GM19397 (cell line): ENCODE measurements around the gene PDSS2.
"Not testable (repeated sequence)": the region's sequence is repeated elsewhere in the genome, so short reads cannot be mapped to it uniquely, and the experiment has no call there.

Experiments used
- ATAC-seq: cut with Tn5 transposase; IDR thresholded peaks from one replicate; pipeline ENCODE4 v1.9.1; 2021; ENCODE audit warnings: mild to moderate bottlenecking, moderate library complexity; ENCODE audit not compliant: unreplicated experiment

Gene PDSS2

DNA sequence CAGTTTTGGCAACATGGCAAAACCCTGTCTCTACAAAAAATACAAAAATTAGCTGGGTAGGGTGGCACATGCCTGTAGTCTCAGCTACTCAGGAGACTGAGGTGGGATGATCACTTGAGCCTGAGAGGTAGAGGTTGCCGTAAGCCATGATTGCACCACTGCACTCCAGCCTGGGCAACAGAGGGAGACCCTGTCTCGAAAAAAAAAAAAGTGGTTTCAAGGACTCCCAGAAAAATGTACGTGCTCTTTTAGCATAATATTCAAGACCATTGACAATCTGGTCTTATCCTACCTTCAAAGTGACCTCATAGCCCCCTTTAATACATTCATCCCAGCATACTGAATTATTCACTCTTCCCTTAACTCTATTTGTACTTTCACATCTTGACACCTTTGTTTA is 16.0 kb upstream of the PDSS2 start:
- ATAC-seq, result not testable (repeated sequence)

DNA sequence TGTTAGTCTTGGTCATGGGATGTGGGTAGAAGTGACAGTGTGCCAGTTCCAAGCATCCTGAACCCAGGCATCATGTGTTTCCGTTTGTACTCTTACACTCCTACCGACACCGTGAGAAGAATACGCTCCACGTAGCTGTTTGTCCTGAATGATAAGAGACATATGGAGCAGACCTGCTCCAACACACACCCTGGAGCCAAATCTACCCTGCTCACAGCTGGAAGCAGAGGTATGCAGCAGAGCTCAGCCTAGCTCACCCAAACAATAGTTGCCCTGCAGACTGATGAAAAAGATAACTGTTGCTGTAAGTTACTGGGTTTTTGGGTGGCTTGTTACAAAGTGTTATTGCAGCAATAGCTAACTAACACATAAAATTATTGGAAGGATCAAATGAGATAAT is 14.3 kb upstream of the PDSS2 start:
- no peak for ATAC-seq

DNA sequence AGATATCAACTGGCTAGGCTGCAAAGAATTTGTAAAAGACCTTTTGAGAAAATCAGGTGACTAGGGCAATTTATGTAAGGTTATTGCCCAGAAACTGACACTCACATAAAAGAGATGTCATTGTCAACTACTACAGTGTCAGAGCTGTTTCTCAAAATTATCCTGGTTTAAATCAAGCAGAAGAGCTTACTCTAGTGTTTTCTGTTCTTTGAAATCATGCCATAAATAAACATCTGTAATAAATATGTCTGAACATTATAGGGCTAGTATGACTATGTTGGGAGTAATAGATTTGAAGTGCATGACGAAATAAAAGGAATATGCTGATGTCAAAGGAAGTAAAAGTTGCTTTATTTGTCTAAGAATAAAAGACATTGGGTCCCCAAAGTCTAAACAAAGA is 11.0 kb upstream of the PDSS2 start:
- no peak for ATAC-seq

DNA sequence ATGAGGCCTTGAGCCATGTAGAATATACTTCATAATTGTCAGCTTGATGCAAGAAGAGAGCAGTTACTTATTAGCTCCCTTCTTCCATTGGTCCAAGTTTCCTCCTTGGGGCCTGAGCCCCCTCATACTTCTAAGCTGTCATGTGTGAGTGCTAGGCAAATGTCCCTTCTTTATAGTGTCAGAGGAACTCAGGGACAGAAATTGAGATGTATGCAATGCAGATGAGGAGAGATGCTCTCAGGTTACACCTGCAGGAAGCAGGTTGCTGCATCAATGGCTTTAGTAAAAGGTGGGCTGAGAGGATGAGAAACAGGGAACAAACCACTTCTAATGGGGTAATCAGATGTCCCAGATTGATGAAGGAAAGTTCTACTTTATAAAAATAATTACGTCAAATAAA is 6.7 kb upstream of the PDSS2 start:
- no peak for ATAC-seq

DNA sequence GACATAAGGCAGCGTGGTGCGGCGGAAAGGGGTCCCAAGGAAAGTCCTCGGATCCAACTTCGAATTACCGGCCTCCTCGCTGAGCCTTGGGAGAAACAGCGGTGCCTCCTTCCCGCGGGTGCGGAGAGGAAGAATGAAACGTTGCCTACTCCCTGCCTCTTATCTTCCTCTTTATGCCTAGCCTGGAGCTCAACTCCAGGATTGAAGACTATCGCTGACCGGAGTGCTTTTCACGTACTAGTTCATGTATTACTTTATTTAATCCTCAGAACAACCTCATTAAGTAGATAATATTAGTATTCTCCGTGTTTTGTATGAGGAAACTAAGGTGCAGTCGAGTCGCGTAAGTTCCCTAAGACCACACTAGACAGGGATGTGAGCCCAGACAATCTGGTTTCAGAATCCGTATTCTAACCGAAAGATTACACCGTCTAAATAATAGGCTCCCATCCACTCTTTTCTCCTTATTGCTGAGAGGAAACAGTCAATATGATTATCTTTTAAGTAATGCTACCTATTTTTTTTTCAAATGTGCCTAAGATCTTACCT is 793 bp upstream of the PDSS2 start:
- ATAC-seq, result no peak

DNA sequence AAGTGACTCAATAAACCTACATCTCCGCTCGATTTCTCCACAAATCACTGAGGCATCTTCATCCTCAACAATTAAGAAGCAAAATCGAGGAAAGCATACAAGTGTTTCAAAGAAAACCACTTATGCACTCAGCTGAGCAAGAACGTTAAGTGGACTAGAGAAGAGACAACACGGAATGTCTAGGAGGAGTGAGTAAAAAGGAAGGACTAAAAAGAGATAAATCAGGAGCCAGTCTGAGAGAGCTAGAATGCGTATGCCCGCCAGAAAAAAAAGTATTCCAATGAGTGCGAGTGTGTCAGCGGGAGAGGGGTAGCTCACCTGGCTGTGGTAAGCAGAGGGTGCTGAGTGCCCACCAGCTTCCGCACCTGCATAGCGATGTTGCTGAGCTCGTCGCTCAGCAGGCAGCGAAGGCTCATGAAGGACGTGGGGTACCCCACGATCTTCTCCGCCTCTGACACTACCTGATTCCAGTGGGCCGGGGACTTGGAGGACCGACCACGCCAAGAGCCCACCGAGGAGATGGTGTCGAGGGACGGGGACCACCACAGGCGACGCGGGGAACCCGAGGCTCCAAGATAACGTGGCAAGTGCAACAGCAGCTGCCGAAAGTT is 587 bp downstream of the PDSS2 start:
- ATAC-seq, result peak; percentile 13

DNA sequence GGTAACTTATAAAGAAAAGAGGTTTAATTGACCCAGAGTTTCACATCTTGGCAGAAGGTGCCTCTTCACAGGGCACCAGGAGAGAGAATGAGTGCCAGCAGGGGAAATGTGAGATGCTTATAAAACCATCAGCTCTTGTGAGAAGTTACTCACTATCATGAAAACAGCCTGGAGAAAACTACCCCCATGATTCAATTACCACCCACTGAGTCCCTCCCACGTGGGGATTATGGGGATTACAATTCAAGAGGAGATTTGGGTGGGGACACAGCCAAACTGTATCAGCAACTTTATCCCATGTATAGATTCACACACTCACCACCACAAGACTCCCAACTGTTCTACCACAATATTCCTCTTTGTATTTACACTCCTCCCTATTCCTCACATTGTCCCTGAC is 10.6 kb downstream of the PDSS2 start:
- ATAC-seq, result no peak

DNA sequence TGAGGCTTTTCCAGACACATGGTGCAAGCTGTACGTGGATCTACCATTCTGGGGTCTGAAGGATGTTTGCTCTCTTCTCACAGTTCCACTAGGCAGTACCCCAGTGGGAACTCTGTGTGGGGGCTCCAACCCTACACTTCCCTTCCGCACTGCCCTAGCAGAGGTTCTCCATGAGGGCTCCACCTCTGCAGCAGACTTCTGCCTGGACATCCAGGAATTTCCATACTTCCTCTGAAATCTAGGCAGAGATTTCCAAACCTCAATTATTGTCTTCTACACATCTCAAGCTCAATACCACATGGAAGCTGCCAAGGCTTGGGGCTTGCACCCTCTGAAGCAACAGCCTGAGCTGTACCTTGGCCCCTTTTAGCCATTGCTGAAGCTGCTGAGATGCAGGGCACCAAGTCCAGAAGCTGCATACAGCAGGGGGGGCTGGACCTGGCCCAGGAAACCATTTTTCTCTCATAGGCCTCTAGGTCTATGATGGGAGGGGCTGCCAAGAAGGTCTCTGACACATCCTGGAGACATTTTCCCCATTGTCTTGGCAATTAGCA is 11.6 kb downstream of the PDSS2 start:
- ATAC-seq, result no peak

DNA sequence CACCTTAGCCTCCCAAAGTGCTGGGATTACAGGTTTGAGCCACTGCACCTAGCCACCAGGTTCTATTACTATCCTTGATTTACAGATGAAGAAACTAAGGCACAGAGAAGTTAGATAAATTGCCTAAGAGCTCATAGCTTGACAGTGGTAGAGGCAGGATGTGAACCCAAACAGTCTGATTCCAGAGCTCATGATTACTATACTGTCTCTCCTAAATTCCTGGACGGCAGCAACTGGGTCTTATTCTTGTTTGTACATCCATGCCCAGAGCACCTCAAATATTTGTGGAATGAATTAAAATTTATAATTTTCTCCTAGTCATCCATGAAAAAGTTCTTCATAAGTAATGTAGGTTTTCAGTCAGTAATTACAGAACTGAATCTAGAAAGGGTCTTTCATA is 15.1 kb downstream of the PDSS2 start:
- ATAC-seq, result no peak

DNA sequence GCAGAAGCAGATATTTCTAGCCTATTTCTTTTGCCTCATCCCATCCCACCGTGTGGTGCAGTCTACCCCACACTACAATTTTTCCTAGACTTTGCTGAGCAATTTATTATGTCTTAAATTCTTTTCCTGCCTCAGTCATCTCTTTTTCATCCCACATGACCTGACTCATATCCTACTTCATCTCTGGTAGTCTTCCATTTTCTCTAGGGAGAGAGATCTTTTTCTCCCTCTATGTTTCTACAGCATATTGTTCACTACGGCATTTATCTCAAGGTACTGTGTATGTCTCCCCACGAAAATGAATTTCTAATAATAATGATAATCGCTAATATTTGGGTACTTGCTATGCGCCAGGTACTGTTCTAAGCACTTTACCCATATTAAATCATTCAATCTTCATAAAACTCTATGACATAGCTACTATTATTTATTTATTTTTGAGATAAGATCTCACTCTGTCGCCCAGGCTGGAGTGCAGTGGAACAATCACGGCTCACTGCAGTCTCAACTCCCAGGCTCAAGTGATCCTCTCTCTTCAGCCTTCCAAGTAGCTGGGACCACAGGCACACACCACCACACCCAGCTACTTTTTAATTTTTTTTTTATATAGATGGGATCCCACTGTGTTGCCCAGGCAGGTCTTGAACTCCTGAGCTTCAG is 15.6 kb downstream of the PDSS2 start:
- no peak for ATAC-seq

DNA sequence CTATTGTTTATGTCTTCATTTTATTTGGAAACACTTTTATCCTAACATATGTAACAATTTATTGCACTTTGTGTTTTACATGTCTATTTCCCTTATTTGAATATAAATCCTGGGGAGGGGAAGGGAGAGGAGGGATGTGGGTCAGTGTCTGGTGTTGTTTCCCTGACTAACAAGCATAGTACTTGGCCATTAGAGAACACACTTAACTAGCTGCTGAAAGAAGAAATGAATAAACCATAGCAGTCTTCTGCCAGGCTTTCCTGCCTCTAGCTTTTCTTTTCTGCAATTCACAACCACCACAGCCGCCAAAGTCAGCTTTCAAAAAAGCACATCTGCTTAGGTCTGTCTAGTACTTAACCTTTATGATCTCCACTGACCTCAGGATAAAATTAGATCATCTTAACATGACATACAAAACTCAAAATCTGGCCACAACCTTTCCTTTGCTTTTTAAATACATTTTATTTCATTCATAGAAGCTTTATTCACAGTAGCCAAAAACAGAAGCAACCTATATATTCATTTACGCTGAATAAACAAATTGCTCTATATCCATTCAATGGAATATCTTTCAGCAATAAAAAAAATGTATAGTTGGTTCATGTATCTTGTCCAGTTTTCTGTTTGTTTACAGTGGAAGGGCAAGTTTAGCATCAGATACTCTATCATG is 16.3 kb downstream of the PDSS2 start:
- no peak for ATAC-seq

DNA sequence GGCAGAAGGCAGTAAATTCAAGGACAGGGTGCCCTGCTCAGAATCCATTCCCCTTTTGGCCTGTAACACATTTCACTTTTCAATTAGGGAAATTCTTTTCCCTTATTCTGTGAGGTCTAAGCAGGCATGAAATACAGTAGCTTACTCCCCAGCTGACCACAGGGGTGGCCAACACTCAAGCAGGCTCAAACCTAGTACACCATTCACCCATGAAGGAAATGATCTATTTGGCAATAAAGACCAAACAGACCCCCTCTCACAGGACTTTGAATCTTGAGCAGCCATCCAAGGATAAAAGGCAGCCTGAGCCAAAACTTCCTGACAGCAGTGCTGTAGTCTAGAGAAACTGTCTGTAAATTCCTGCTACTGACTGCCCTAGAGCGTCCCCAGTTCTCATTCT is 17.7 kb downstream of the PDSS2 start:
- ATAC-seq, result no peak

DNA sequence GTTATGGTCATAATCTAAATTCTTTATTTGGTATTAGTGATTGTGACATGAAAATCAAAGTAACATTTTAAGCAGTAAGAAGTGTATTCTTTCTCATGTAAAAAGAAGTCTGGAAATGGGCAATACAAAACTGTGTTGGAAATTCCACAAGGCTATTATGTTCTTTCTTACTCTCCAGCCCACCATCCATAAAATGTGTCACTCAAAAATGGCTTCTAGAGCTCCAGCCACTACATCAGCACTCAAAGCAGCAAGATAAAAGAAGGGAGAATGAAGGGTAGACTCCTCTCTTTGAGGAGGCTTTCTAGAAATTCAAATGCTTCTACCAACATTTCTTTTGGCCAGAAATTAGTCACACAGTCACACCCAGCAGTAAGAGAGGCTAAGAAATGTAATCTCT is 18.4 kb downstream of the PDSS2 start:
- ATAC-seq, result no peak

DNA sequence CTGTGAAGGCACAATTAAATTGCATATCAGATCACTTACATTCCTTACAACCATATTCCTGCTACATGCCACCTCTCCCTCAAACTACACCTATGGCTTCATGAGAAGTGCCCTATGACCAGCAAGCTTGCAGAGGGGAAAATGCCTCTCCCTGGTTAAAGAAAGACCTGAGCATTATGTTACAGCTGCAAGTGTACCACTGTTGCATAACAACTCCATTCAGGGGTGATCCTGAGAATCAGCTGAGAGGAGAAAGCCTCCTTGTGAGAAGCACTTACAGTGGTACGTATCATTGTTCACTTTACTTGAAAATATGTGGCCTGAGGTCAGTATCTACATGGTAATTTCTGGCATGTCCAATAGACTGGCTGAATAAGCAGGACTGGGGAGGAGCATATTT is 20.0 kb downstream of the PDSS2 start:
- no peak for ATAC-seq

DNA sequence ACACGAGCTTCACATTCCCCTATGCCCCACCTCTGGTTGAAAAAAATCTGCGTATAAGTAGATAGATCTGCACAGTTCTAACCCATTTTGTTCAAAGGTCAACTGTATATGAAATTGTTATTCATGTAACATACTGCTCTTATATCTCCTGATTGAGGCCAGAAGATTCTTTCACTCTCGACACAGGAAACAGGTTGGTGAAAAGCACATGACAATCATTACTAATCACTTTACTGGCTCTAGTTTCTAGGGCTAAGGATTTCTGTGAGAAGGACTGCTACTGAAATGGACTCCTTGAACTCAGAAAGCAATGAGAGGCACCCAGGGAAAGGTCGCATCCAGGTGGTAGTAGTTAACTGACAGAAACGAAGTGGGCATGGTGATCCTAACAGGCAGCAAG is 21.7 kb downstream of the PDSS2 start:
- ATAC-seq, result no peak

DNA sequence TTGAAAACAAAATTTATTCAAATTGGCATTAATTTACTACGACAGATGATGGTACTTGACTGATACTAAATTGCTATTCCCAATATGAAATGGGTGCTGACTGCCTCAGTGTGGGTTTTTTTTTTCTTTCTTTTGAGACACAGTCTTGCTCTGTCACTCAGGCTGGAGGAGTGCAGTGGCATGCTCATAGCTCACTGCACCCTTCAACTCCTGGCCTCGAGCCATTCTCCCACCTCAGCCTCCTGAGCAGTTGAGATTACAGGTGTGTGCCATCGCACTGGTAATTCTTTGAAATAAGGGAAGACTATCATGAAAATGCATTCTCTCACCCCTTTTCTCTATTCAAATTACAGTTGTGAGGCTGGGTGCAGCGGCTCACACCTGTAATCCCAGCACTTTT is 22.5 kb downstream of the PDSS2 start:
- ATAC-seq, result no peak

DNA sequence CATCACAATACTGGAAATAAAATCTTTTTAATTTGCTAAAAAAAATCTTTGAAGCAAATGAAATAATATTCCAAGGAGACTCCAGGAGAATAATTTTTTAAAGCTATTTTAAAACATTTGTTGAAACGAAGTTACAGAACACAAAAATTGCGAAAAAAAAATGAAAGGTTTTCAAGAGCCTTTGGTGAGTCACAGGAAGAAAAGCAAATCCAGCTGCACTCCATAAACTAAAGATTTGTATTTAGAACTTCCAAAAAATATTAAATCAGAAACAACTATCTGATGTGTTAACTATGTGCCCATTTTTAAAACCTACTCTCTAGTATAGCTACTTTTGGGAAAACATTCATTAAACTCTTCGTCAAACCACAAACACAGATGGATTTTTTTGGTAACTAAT is 23.6 kb downstream of the PDSS2 start:
- ATAC-seq, result no peak

DNA sequence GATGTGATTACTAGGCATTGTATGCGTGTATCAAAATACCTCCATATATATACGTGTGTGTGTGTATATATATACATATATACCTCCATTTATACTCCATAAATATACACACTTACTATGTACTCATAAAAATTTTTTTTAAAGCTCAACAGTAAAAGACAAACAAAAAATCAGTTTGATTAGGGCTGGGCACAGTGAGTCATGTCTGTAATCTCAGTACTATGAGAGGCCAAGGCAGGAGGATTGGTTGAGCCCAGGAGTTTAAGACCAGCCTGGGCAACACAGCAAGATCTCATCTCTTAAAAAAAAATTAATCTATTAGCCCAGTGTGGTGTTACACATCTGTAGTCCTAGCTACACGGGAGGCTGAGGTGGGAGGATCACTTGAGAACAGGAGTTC is 24.6 kb downstream of the PDSS2 start:
- ATAC-seq, result no peak

DNA sequence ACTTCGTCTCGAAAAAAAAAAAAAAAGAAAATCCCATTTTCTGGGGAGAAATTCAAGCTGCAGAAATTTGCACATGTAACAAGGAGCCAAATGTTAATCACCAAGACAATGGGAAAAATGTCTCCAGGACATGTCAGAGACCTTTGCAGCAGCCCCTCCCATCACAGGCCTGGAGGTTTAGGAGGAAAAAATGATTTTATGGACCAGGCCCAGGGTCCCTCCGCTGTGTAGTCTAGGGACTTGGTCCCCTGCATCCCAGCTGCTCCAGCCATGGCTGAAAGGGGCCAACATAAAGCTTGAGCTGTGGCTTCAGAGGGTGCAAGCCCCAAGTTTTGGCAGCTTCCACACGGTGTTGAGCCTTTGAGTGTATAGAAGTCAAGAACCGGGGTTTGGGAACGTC is 33.4 kb downstream of the PDSS2 start:
- not testable (repeated sequence) for ATAC-seq

DNA sequence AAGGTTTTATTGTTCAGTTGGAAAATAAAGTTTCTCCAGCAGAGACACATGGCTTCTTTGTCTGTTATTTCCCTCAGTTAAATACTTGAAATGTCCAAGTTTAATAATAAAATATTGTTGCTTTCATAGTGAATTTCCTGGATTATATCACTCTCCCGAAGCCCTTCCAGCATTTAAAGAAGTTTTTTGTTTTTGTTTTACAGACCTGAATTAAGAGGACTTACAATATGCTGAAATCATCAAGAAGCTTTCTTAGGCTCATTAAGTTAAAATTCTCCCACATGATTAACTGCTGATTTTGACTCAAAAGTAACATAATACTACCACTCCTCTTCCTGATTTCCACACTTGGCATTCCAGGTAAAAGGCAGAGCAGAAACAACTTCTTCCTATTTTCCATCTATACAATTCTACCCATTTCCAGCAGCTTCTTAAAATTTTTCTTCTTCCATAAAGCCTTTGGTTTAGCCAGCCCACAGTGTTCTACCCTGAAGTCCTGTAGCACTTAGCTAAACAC is 35.8 kb downstream of the PDSS2 start:
- no peak for ATAC-seq

DNA sequence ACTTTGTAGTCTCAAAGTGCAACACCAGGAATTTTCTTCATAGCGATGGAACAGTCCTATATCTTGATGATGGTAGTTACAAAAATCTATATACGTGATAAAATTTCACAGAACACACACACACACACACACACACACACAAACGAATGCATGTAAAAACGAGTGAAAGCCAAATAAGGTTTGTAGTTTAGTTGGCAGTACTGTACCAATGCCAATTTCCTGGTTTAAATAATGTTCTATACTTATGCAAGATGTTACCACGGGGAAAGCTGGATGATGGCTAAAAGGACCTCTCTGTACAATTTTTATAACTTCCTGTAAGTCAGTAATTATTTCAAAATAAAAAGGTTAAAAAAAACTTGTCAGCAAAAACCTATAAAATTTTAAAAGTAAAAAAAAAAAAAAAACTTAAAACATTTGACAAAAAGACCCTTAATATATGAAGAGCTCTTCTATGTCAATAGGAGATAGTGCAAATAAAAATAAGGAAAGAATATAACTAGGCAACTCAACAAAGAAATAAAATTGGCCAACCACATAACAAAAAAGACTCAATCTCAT is 37.6 kb downstream of the PDSS2 start:
- ATAC-seq, result no peak
